Measurements from ENCODE around the gene EVL. TPM values are rescaled to one million over a fixed set of nuclear protein-coding genes. Genes with fewer than 3 reads are reported as not detected.

The EVL gene
- total and polyA plus RNA-seq, 2 donors (not counting 3 experiments of a cell fraction or from before 2014, with no cell fraction given), result 34.6 to 62.5 TPM

DNA sequence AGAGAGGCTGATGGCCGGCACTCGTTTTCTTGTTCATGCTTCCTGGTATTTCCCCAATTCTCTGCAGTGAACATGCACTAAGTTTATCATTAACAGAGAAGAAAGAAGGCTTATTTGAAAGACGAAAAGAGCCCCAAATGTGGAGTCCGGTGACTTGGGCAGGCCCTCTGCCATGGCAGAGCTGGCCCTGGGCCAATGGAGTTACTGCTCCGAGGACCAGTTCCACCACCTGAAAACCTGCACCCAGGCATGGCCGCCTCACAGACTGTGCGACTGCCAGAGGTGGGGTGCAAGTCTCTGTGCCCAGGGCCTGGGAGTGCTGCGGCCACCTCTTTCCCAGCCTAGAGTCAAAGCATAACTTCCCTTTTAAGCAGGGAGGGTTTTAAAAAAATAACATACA, 69.4 kb downstream of the EVL start:
- ChIA-PET CTCF (no interaction called here), POLR2A (no interaction called here)
- no peak for TF ChIP-seq GATA2 (IDR thresholded peaks at IDR 0.05; ENCODE audit: insufficient read depth, insufficient read length, low read depth, low read length)
- TF ChIP-seq MYC (IDR thresholded peaks at IDR 0.05; ENCODE audit: low read depth, low read length), result no peak
- TF ChIP-seq, protein P1, sequence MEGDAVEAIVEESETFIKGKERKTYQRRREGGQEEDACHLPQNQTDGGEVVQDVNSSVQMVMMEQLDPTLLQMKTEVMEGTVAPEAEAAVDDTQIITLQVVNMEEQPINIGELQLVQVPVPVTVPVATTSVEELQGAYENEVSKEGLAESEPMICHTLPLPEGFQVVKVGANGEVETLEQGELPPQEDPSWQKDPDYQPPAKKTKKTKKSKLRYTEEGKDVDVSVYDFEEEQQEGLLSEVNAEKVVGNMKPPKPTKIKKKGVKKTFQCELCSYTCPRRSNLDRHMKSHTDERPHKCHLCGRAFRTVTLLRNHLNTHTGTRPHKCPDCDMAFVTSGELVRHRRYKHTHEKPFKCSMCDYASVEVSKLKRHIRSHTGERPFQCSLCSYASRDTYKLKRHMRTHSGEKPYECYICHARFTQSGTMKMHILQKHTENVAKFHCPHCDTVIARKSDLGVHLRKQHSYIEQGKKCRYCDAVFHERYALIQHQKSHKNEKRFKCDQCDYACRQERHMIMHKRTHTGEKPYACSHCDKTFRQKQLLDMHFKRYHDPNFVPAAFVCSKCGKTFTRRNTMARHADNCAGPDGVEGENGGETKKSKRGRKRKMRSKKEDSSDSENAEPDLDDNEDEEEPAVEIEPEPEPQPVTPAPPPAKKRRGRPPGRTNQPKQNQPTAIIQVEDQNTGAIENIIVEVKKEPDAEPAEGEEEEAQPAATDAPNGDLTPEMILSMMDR (IDR thresholded peaks at IDR 0.05; ENCODE audit: extremely low read depth in 1 of 2, insufficient read depth in 1 of 2, low read depth in 1 of 2, low read length in 2 of 2), result no peak
- no peak for TF ChIP-seq POLR2AphosphoS5 (IDR thresholded peaks at IDR 0.05; ENCODE audit: insufficient read depth, low read depth, low read length)
- no peak for TF ChIP-seq JUN (IDR thresholded peaks at IDR 0.05; ENCODE audit: borderline replicate concordance, insufficient read depth, insufficient read length, low read depth)
- TF ChIP-seq POLR2A (IDR thresholded peaks at IDR 0.05; ENCODE audit: low read depth, low read length), result no peak
- no peak for TF ChIP-seq EZH2 (IDR thresholded peaks at IDR 0.05; ENCODE audit: borderline replicate concordance, low read depth, low read length, severe bottlenecking)
- TF ChIP-seq, protein P2, sequence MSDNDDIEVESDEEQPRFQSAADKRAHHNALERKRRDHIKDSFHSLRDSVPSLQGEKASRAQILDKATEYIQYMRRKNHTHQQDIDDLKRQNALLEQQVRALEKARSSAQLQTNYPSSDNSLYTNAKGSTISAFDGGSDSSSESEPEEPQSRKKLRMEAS (IDR thresholded peaks at IDR 0.05; ENCODE audit: insufficient read depth, insufficient read length), result no peak
- no peak for TF ChIP-seq FOS (IDR thresholded peaks at IDR 0.05; ENCODE audit: borderline replicate concordance, insufficient read depth, low read length)
- intact Hi-C loops (cut with micrococcal nuclease) (no loop called here), dilution Hi-C loops (cut with MboI; ENCODE audit: extremely low pct_ligation_motif_present, low sequenced_read_pairs) (no loop called here)
- Histone ChIP-seq H3K27me3 (ENCODE audit: control insufficient read depth in 2 of 2, insufficient read depth in 2 of 2, low read length in 2 of 2) (no peaks in the 10 kb centered on the region), H3K27ac (ENCODE audit: insufficient read depth, low read depth, low read length) (no peak overlapping the region), H3K36me3 (ENCODE audit: control insufficient read depth in 2 of 2, extremely low read depth in 1 of 2, insufficient read depth in 2 of 2, low read length in 2 of 2) (peaks cover 0 to 6% of the 10 kb centered on the region in 2 experiments), H3K4me3 (replicated peaks in 1 of 3; ENCODE audit: insufficient read depth in 1 of 3, low read depth in 1 of 3, low read length in 3 of 3) (no peak overlapping the region), H3K4me1 (ENCODE audit: control insufficient read depth, extremely low read depth, insufficient read depth, low read length) (no peaks in the 10 kb centered on the region), H3K79me2 (ENCODE audit: control insufficient read depth, insufficient read depth, low read length) (no peaks in the 10 kb centered on the region), H4K20me1 (replicated peaks; ENCODE audit: control insufficient read depth, extremely low read depth, insufficient read depth, low read length) (no peaks in the 10 kb centered on the region), H2AFZ (ENCODE audit: low read depth, low read length) (no peak overlapping the region), H3K9ac (replicated peaks; ENCODE audit: extremely low read depth, insufficient read depth, low read length) (no peak overlapping the region), H3K9me3 (replicated peaks; ENCODE audit: control insufficient read depth, insufficient read depth, low read length) (no peaks in the 10 kb centered on the region), H3K9me1 (replicated peaks; ENCODE audit: control insufficient read depth, extremely low read depth, insufficient read depth, low read length) (no peaks in the 10 kb centered on the region), H3K4me2 (ENCODE audit: insufficient read depth, low read length) (no peak overlapping the region)
- DNase-seq (ENCODE audit: low read depth, low spot score) (no peak), FAIRE-seq (no peak)
- BruUV-seq (replicated peaks), result no TSS peak

Measured in endothelial cell of umbilical vein (primary cell).